Vagina (tissue), 2 donors: Measurements from ENCODE around the gene CUEDC2.

Experiments
- POLR2A ChIP-seq, 2 donors: fragments of 450-650 bp; IDR thresholded peaks; one replicate each; pipeline ENCODE4 v1.6.1; 2017; ENCODE audit warnings: antibody characterized with exemption in 2 of 2, mild to moderate bottlenecking in 2 of 2, moderate library complexity in 2 of 2
- POLR2AphosphoS5 ChIP-seq, 2 donors: sonication (generic); formaldehyde crosslinking; IDR thresholded peaks; one replicate each; pipeline ENCODE4 v1.9.0; 2017; ENCODE audit warnings: antibody characterized with exemption in 2 of 2, mild to moderate bottlenecking in 2 of 2, low read depth in 1 of 2; ENCODE audit not compliant: insufficient read depth in 1 of 2

DNA sequence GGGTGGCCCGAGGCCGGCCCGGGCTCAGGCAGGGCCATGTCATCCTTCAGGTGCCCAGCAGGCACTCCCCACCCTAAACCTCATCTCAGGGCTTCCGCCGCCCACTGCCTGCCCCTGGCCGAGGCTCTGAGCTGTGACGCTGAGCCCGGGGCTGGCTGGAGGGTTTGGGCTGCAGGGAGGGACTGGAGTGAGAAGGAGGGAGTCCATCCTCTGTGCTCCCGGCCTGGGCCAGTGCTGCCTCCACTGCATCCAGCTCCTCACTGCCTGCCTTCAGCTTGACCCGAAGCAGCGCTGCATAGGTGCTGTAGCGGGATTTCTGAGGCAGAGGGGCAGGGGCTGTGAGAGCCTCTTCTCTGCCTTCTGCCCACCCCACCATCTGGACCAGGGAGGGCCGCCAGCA, 29.3 kb downstream of the CUEDC2 start:
- TF ChIP-seq POLR2A (IDR thresholded peaks at IDR 0.05), result no peak
- TF ChIP-seq POLR2AphosphoS5 (IDR thresholded peaks at IDR 0.05; ENCODE audit: insufficient read depth in 1 of 2, low read depth in 1 of 2), result no peak
